ENCODE measurements around the gene ZNF211.

The ZNF211 gene

GRCh38 chr19:57606931-57607330, 26.0 kb upstream of the ZNF211 start:
- no peak for TF ChIP-seq TAF1 (IDR thresholded peaks at IDR 0.05; ENCODE audit: borderline replicate concordance, insufficient read depth, low read length)
- no peak for TF ChIP-seq POLR2AphosphoS5 (IDR thresholded peaks at IDR 0.05; ENCODE audit: low read depth, low read length)
- TF ChIP-seq SIN3A (IDR thresholded peaks at IDR 0.05; ENCODE audit: borderline replicate concordance, insufficient read depth, low read length) = no peak
- no peak for TF ChIP-seq REST (IDR thresholded peaks at IDR 0.05; ENCODE audit: insufficient read depth in 1 of 2, low read depth in 2 of 2, low read length in 2 of 2)
- TF ChIP-seq FOXP2 (optimal IDR thresholded peaks at IDR 0.05; ENCODE audit: borderline replicate concordance, extremely low read depth, extremely low read length, insufficient read depth) = no peak

GRCh38 chr19:57611113-57611512, 21.9 kb upstream of the ZNF211 start:
- TF ChIP-seq REST (IDR thresholded peaks at IDR 0.05; ENCODE audit: insufficient read depth in 1 of 2, low read depth in 2 of 2, low read length in 2 of 2) (no peak), POLR2AphosphoS5 (IDR thresholded peaks at IDR 0.05; ENCODE audit: low read depth, low read length) (no peak), SIN3A (IDR thresholded peaks at IDR 0.05; ENCODE audit: borderline replicate concordance, insufficient read depth, low read length) (no peak), FOXP2 (optimal IDR thresholded peaks at IDR 0.05; ENCODE audit: borderline replicate concordance, extremely low read depth, extremely low read length, insufficient read depth) (no peak), TAF1 (IDR thresholded peaks at IDR 0.05; ENCODE audit: borderline replicate concordance, insufficient read depth, low read length) (no peak)

- TF ChIP-seq SIN3A (IDR thresholded peaks at IDR 0.05; ENCODE audit: borderline replicate concordance, insufficient read depth, low read length) (no peak), TAF1 (IDR thresholded peaks at IDR 0.05; ENCODE audit: borderline replicate concordance, insufficient read depth, low read length) (peak; percentile 85; the same call in 1 of the 2 replicates), FOXP2 (optimal IDR thresholded peaks at IDR 0.05; ENCODE audit: borderline replicate concordance, extremely low read depth, extremely low read length, insufficient read depth) (peak; percentile 44), REST (IDR thresholded peaks at IDR 0.05; ENCODE audit: insufficient read depth in 1 of 2, low read depth in 2 of 2, low read length in 2 of 2) (peak in 1 of 2 experiments; percentile 34; a peak in 1 of 4 replicates), POLR2AphosphoS5 (IDR thresholded peaks at IDR 0.05; ENCODE audit: low read depth, low read length) (peak; percentile 82)
Observed at GRCh38 chr19:57613941-57614743, 18.8 kb upstream of the ZNF211 start, which contains the start of gene ZNF134. Gene ZNF134 (plus strand): TSS chr19:57614242. CDS start chr19:57619469, 5,227 bp downstream.

GRCh38 chr19:57615346-57615745, 17.6 kb upstream of the ZNF211 start:
- TF ChIP-seq POLR2AphosphoS5 (IDR thresholded peaks at IDR 0.05; ENCODE audit: low read depth, low read length) (no peak), REST (IDR thresholded peaks at IDR 0.05; ENCODE audit: insufficient read depth in 1 of 2, low read depth in 2 of 2, low read length in 2 of 2) (no peak), FOXP2 (optimal IDR thresholded peaks at IDR 0.05; ENCODE audit: borderline replicate concordance, extremely low read depth, extremely low read length, insufficient read depth) (no peak), SIN3A (IDR thresholded peaks at IDR 0.05; ENCODE audit: borderline replicate concordance, insufficient read depth, low read length) (no peak), TAF1 (IDR thresholded peaks at IDR 0.05; ENCODE audit: borderline replicate concordance, insufficient read depth, low read length) (no peak)
